CD4-positive, alpha-beta T cell treated with Interleukin-6 at 100 ng/mL for 8 hours (primary cell): ENCODE results near the gene ATP5ME.
"Not testable (repeated sequence)": the region's sequence is repeated elsewhere in the genome, so short reads cannot be mapped to it uniquely, and the experiment has no call there.

Experiments
- DNase-seq: peaks from one replicate; pipeline ENCODE4 v3.0.0-alpha.2; 2020; ENCODE audit warnings: mixed read lengths, low spot score

ATP5ME gene

GRCh38 chr4:668219-668618 is 5.9 kb downstream of the ATP5ME start:
- DNase-seq: not testable (repeated sequence)

GRCh38 chr4:667545-667925 is 6.5 kb downstream of the ATP5ME start:
- DNase-seq: no peak

GRCh38 chr4:666822-667544 is 7.1 kb downstream of the ATP5ME start:
- DNase-seq: no peak

GRCh38 chr4:666436-666810 is 7.7 kb downstream of the ATP5ME start:
- no peak for DNase-seq

GRCh38 chr4:665751-666435 is 8.2 kb downstream of the ATP5ME start:
- DNase-seq: no peak

- DNase-seq: no peak
Observed at GRCh38 chr4:665381-665750, 8.7 kb downstream of the ATP5ME start.

- DNase-seq: no peak
Observed at GRCh38 chr4:664713-665231, 9.3 kb downstream of the ATP5ME start.

GRCh38 chr4:663438-664428 is 10.3 kb downstream of the ATP5ME start:
- DNase-seq: peak; percentile 76

GRCh38 chr4:663046-663437 is 11.0 kb downstream of the ATP5ME start:
- DNase-seq: no peak

- no peak for DNase-seq
Observed at GRCh38 chr4:661881-662761, 12.0 kb downstream of the ATP5ME start.

GRCh38 chr4:661231-661630 is 12.8 kb downstream of the ATP5ME start:
- DNase-seq: no peak

GRCh38 chr4:660401-660800 is 13.7 kb downstream of the ATP5ME start:
- DNase-seq: no peak

- no peak for DNase-seq
Observed at GRCh38 chr4:659851-660250, 14.2 kb downstream of the ATP5ME start.

- DNase-seq: no peak
Observed at GRCh38 chr4:658681-659667, 15.1 kb downstream of the ATP5ME start.

GRCh38 chr4:657834-658667 is 16.0 kb downstream of the ATP5ME start:
- DNase-seq: no peak

GRCh38 chr4:657338-657833 is 16.7 kb downstream of the ATP5ME start:
- DNase-seq: no peak

GRCh38 chr4:656436-657337 is 17.4 kb downstream of the ATP5ME start:
- DNase-seq: no peak
